Measurements from ENCODE around the gene SRSF2.
"Not testable (repeated sequence)": the region's sequence is repeated elsewhere in the genome, so short reads cannot be mapped to it uniquely, and the experiment has no call there.

The SRSF2 gene

DNA sequence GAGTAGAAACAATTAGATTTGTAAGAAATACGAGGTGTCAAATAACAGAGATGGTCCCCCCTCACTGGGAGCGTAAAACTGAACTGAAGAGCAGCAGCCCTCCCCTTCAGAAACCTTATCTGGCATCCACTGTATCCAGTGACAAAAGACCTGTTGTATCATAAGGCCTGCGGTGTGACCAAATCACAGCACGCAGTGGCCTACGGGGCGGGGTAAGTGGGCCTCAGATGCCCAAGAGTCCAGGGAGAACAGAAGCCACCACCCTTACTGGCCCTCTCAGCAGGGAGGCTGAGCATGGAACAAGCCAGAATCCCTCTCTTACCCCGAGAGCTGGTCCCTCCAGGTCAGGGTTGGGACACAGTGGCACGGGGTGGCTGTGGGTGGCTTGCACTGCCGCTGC lies 16.2 kb downstream of the SRSF2 start:
- DNase-seq (ENCODE audit: low read depth): no peak

DNA sequence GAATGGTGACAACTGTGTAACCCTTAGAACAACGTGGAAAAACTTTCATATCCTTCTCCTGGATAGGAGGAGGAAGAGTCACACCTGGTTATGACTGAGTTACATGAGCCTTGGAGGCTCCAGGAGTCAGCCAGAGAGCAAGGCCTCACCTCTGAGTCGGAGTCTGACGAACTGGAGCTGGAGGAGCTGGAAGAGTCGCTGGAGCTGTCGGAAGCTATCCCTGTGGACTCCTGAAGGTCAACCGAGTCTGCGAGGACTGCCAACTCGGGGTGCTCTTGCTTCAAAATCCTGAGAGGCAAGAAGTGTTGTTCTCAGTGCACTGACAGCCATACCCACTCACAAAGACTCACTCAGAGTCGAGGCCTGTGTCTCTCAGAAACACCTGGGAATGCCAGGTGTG lies 16.9 kb downstream of the SRSF2 start:
- DNase-seq (ENCODE audit: low read depth): no peak

DNA sequence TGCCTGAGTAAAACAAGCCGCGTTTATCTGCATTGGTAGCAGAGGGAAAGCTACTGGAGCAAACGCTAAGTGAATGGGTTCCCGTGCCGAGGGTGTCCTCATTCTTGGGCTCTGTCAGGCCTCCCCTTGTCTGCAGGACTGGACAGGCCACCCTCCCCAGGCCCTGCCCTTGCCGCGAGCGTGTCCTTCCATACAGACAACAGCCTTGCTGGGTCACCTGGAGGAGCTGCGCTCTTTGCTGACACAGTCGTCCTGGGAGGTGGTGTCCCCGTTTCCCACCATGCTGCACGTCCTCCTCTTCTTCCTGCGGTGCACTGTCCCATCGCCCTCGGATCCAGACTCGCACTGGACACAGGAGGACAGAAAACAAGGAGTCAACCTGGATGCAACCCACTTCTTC lies 18.6 kb downstream of the SRSF2 start:
- DNase-seq (ENCODE audit: low read depth): no peak

DNA sequence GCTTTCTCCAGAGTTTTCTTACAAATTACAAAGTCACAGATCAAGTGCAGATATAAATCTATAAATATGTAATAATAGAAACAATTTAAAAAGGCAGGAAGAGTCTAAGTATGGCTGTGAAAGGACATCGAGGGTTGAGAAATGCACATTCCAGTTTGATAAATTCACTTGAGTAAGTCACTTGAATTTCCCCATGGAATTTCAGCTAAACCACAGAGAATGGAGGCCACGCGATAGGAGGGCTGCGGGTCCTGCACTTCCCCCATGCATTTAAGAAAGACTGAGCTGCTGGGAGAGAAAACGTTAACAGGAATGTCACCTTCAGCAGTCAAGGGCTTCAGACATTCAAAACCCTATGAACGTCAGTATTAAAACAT lies 20.3 kb downstream of the SRSF2 start:
- no peak for DNase-seq (ENCODE audit: low read depth)

DNA sequence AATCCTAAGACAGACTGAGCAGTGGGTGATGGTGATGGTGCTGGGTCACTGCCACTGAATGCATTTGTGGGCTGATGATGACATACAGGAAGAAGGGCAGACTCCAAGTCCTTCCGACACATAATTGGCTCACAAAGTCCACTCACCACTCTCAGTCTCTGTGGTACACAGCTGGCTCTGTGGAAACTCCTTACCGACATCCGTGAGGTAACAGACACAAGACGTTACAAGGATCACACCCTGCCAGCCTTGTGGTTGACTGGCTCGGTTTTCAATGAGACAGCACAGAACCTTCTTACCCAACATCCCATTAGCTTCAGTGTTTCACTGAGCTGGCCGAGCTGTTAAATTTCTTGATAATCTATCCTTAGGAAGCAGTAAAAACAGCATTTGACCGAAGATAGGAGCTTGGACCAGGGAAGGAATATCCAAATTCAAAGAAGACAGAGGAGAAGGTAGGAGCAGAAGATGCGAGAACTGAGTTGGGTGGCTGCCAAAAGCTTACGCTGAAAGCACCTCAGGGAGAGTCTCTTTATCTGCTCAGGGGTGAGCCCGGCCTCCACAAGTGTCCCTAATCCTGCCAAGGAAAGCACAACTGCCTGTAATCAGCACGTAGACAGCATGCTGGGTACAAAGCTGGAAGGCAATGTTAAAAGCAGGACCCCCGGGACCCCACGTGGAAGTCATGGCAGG lies 20.8 kb downstream of the SRSF2 start:
- DNase-seq (ENCODE audit: low read depth): no peak

DNA sequence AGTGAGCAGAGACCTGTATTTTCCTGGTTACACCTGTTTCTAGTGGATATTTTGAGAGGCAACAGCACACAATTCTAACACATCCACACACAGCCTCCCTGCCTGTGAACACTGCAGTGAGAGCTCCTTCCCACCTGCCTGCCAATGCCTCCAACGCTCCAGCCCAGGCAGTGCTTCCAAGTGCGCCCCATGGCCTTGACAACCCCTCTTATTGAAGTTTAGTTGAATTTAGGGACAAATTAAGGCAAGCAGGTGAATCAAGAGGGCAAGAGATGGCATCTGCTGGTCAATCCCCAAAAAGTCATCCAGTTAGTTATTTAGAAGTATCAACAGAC lies 21.7 kb downstream of the SRSF2 start:
- no peak for DNase-seq (ENCODE audit: low read depth)

DNA sequence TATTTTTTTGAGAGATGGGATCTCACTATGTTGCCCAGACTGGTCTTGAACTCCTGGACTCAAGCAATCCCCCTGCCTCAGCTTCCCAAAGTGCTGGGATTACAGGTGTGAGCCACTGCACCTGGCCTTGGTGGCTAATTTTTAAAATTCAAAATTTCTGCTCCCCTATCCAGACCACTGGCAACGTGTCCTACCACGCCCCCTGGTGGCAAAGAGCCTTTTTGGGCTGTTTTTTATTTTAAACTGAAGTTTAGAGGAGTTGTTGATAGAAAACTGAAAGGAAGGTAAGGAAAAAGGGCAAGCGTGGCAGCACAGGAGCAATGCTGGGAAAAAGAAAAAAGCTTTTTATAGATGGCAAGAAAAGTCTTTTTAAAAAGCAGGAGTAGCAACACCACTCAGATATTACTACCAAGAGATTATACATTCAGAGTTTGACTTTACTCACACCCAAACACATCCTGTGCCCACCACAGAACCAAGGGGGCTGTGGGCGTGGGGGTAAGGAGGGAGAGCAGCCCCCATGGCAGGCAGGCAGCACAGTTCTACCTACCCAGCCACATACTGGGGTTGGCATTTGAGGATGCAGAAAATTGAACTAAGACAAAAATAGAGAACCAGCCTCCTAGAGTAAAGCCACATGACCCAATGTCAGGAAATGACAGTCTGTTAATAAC lies 22.2 kb downstream of the SRSF2 start:
- DNase-seq (ENCODE audit: low read depth): no peak

DNA sequence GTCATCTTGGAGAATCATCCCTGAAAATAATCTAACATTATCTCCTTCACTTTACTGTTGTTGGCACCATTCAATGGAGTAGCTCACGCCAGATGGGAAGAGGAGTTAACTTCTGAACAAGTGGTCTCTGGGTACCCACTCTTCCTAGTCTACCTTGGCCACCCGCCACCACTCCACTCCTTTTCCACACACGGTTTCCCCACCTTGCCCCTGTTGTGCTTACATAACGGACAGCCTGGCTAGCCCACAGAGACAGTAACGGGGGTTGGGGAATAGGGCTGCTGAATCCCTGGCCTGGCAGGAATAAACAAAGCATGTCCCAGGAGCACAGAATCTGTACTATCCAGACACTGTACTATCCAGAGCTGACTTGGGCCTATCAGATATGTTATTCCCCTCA lies 22.8 kb downstream of the SRSF2 start:
- no peak for DNase-seq (ENCODE audit: low read depth)

DNA sequence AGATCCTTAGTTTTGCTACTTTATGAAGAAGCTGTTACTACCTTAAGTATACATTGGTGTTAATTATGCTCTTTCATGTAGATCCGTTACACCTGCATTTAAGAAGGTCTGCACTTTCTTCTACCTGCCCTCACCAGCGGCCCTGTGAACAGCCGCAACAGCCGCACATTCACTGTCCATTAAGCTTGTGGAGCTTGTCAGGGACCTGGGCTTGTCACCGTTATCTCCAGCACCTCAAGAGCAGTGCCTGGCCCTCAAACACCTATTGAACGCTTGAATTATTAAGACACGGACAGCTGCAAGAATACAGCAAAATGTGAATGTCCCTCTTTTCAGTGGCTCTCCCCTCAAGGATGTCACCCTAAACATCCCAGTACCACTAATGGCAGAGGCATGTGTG lies 23.4 kb downstream of the SRSF2 start:
- no peak for DNase-seq (ENCODE audit: low read depth)

DNA sequence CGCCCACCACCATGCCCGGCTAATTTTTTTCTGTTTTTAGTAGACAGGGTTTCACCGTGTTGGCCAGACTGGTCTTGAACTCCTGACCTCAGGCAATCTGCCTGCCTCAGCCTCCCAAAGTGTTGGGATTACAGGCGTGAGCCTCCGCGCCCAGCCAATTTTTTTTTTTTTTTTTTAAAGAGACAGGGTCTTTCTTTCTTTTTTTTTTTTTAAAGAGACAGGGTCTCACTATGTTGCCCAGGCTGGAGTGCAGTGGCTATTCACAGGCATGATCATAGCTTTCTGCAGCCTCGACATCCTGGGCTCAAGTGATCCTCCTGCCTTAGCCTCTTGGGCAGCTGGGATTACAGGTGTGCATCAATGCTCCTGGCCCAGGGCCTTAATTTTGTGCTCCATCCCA lies 24.8 kb downstream of the SRSF2 start:
- DNase-seq (ENCODE audit: low read depth): not testable (repeated sequence)

DNA sequence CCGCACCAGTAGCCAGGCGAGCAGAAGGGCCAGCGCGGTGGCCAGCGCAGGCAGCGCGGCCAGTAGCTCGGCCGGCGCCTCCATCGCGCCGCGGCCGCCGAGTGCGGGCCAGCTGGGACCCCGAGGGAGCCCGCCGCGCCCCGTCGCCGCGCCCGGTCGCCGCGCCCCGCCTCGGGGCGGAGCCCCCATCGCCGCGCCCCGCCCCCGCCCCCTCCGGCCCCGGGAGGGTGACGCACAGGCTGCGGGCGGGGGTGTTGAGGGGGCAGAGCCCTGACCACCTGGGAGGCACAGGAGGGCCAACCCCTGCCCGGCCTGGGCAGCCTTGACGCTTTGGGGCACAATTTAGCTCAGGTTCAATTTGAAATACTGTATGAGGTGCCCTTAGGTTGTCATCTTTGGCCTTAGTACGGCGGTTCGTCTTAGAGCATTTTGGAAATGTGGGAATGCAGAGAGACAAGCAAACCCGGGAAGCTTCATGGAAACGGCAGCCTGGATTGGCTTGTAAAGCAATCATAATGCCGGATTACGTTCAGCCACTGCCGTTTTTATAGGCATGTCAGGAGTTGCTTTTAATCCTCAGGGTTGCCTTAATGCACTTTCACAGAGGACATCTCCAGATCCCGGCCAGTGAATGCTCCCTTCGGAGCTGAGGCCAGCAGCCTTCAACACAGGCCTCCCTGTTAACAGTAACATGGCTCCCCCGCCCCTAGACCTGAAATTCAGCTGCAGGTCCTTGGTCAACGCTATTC lies 26.1 kb downstream of the SRSF2 start, which contains the start of gene MXRA7:
MXRA7 (minus strand) TSS at position 103 of the 749 bp plus-strand sequence; CDS start at position 84, 19 bp downstream.
- DNase-seq (ENCODE audit: low read depth): no peak

DNA sequence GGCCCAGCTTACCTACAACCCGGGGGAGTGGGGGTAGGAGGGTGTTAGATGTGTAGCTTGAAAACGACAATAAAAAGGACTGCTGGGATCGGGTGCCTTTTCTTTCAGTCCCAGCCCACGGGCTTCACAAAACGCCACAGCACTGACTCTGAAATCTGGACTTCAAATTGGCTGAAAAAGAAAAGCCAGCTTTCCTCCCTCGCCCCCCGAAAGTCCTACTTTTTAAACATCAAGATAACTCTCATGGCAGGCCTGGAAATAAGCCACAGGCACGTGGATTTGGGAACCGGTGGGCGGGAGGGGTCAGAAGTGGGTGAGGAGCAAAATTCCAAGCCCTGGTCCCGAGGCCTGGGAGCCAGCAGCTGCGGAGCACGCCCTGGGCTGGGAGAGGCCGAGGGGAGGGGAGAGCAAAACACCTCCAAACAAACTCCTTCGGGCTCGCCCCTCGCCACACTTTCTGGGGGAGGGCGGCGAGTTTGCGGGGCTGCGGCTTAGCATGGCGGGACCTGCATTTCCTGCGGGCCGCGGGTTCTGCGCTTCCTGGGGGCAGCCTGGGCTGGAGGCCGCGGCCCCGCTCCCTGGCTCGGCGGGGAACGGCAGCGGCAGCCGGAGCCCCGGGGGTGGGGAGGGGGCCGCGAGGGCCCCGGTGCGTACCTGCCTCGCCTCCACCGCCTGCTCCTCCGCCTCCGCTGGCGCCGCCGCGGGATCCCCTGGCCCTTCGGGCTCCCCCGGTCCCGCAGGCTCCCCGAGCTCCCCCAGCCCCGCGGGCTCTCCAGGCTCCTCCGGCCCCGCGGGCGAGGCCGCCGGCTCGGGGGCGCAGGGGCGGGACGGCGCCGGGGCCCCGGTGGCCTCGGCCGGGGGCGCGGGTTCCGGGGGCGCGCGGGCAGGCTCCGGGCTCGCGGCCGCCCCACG lies 26.9 kb downstream of the SRSF2 start:
- DNase-seq (ENCODE audit: low read depth): not testable (repeated sequence)

DNA sequence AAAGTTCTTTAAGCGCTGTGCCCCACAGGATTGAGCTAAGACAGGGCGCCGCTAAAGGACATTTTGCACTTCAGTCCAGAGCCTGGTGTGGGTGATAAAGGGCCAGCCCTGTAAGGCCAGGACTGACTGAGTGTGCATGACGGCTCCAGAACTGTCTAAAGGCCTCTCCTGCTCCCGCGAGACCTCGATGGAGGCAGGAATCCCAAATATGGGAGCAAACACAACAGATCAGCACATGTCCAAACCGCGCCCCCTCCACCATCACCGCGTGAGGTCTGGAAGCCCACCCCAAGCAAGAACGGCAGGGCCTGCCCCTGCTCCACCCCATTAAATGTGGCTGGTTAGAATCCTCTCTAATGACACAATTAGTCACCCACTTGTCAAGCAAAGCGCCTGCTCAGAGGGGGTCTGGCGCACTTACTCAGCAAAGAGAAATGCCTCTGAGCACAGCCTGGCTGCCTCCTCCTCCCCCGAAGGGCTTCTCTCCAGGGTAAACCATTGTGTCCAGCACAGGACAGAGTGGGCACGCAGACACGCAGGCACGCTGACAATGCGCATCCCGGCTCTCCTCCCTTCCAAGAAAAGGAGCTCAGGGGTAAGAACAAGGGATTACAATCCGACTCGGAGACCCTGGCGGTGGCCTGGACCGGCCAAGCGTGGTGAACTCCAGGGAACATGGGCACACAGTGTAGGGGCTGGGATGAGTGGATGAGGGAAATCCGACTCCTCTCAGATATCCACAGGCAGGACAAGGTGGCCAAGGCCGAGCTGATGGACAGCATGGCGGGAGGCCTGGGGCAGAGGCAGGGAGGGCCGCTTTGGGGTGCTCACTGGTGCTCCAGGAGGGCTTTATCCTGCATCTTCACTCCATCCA lies 27.8 kb downstream of the SRSF2 start:
- DNase-seq (ENCODE audit: low read depth): peak; percentile 71

DNA sequence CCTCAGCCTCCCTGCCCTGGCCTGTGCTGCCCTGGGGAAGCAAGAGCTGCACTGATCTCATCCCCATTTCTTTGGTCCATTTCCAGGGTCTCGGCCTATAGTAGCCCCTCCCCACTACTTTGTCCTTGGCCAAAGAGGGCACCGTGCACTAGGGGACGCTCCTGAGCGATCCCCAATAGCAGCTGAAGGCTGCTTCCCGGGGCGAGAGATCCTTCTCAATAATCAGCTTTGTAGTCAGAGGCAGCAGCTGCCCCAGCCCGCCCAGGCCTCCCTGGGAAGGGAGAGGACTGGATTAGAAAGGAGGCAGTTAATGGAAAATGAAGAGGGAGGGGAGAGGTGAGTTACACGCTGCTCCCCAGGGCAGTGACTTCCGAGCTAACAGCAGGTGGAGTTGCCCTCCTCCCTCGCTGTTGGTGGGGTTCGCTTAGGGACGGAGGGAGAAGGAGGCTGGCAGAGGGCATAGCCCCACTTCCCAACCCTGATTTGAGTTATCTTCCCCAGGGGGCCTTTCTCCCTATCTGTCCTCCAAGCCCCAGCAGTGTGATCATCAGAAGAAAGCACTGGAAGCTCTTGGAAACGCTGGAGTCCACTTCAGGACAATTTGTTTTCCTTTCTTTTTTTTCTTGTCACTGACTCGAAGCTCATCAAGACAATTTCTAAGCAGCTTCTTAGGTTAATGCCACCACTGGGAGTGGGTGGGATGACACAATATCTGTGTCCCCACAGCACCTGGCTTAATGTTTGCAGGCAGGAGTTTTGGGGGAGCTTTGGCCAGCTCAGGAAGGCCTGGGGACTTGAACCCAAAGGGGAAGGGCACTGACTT lies 28.9 kb downstream of the SRSF2 start:
- no peak for DNase-seq (ENCODE audit: low read depth)

DNA sequence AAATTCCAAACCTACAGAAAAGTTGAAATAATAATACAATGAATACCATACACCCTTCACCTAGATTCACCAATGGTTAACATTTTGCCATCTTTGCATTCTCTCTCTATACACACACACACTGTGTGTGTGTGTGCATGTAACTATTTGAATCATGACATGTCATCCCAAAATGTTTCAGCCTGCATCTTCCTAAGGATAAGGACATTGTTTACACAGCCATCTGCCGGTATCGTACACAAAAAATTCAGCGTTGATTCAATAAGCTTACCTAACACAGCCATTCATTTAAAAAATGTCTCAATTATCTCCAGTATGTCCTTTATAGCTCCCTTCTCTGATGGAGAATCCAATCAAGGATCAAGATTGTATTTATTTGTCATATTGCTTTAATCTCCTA lies 30.3 kb downstream of the SRSF2 start:
- DNase-seq (ENCODE audit: low read depth): no peak

DNA sequence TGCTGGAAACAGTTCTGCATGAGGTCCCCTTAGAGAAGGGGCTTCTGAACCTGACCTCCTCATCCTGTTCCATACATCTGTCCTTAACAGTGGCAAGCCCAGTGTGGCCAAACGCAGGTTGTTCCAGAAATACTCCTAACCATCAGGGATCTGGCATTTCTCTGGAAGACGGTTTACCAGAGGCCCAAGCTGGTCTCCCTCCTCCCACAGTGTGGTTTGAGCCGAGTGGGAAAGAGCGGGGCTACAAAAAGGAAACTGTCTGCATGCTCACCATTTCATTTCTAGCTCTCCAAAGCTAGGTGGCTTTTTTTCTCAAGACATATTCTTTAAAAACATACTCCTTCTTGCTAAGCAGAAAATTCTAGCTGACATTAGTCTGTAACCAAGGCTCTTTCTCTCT lies 32.3 kb downstream of the SRSF2 start:
- no peak for DNase-seq (ENCODE audit: low read depth)

DNA sequence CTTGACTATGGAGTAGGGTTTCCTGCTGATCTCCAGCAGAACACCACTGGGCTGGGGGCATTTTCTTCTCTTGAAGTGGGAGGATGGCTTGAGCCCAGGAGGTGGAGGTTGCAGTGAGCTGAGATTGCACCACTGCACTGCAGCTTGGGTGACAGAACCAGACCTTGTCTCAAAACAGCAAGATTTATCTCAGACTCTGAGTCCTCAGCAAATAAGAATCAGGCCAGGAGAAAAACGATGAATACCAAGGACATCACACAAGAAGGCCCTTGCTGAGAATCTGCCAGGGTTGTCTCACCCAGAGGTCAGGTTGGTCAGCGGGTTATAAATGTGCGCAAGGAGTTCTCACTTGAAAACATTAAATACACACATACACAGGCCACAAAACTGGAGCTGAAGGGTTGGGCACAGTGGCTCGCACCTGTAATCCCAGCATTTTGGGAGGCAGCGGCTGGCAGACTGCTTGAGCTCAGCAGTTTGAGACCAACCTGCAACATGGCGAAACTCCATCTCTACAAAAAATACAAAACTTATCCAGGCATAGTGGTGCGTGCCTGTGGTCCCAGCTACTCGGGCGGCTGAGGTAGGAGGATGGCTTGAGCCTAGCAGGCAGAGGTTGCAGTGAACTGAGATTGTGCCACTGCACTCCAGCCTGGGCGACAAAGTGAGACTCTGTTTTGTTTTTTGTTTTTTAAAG lies 34.0 kb downstream of the SRSF2 start:
- DNase-seq (ENCODE audit: low read depth): no peak

DNA sequence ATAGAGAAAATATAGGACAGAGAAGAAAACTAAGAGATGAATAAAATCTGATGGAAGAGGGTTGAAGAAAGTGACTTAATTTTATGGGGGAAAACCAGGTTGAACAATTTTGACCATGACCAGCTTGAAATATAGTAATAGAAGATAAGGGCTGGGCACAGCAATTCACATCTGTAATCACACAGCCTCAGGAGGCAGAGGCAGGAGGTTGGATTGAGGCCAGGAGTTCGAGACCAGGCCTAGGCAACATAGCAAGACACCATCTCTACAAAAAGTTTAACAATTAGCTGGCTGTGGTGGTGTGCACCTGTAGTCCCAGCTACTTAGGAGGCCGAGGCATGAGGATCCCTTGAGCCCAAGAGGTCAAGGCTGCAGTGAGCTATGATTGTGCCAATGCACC lies 35.1 kb downstream of the SRSF2 start:
- DNase-seq (ENCODE audit: low read depth): no peak

DNA sequence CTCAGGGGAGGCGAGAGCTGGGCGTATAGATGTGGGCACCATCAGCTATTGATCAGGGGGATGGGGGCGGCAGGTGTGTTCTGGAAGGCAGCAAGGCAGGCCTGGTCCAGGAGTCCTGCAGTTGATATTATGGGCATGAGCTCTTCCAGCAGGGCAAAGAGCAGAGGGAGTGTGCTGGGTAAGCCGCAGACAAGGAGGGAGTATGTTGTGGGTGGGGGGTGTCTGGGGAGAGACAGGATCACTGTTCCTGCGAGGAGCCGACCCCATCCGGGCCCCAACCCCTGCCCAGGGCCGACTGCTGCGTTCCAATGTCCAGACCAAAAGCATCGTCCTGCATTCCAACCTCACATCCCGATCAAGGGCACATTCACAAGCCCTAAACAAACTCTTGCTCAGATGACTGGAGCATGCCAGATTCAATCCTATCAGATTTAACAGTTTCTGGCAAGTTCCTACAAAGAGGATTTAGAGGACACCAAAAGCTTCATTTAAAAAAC lies 35.6 kb downstream of the SRSF2 start:
- no peak for DNase-seq (ENCODE audit: low read depth)

All from HS-27A (cell line).